A549 (cell line): ENCODE measurements around the gene TGFBR3. TPM values are rescaled to one million over a fixed set of nuclear protein-coding genes. Genes with fewer than 3 reads are reported as not detected.

Experiments
- ATAC-seq, 2 experiments: fragments of 200-7000 bp in 1 of 2; fragments of >200 bp in 1 of 2; cut with Nextera tagmentation in 1 of 2; cut with Tn5 transposase in 1 of 2; 3 replicates each; pipeline versions ENCODE4 v1.8.0 to v1.9.1; 2018 to 2020; ENCODE audit warnings: mild to moderate bottlenecking in 1 of 2, moderate library complexity in 1 of 2
- CTCF ChIA-PET: fragments of 300-600 bp; sonication (Branson Sonifier 250); formaldehyde crosslinking; extraction: SDS; loops from one replicate; lab custom pipeline; 2021; ENCODE audit warnings: antibody characterized with exemption, inconsistent platforms; lab: Yijun Ruan, JAX
- POLR2A ChIA-PET: fragments of 350-600 bp; formaldehyde crosslinking; extraction: SDS; loops from one replicate; lab custom pipeline; 2021; ENCODE audit warnings: antibody characterized with exemption, inconsistent platforms; lab: Yijun Ruan, JAX
- DNase-seq, 2 experiments: peaks; one replicate each; pipeline versions ENCODE4 v3.0.0 to v3.0.0-alpha.2; 2011 to 2016; ENCODE audit warnings: low read depth in 1 of 2, low spot score in 1 of 2
- FAIRE-seq: peaks from 2 replicates; lab custom pipeline; 2011; peaks lifted over from hg19 to GRCh38; lab: Jason Lieb, UNC
- H3K27ac ChIP-seq, 2 experiments: fragments of >200 bp; sonication (Bioruptor Twin); formaldehyde crosslinking; 3 replicates each; pipeline ENCODE4 v1.5.1; 2016 to 2017
- H3K4me1 ChIP-seq: fragments of >200 bp; sonication (Bioruptor Twin); formaldehyde crosslinking; 3 replicates; pipeline ENCODE4 v1.6.1; 2016
- H3K4me2 ChIP-seq: fragments of >200 bp; sonication (Bioruptor Twin); formaldehyde crosslinking; 3 replicates; pipeline ENCODE4 v1.6.1; 2016
- H3K4me3 ChIP-seq: fragments of >200 bp; sonication (Bioruptor Twin); formaldehyde crosslinking; 3 replicates; pipeline ENCODE4 v1.5.1; 2016
- H3K9me3 ChIP-seq: fragments of >200 bp; sonication (Bioruptor Twin); formaldehyde crosslinking; 3 replicates; pipeline ENCODE4 v1.6.1; 2016
- ATOH8 ChIP-seq: fragments of 250-450 bp; sonication (Bioruptor Pico); IDR thresholded peaks from 2 replicates; pipeline ENCODE4 v1.5.0; 2020; ENCODE audit warnings: low read depth, mild to moderate bottlenecking, moderate library complexity
- BHLHE40 ChIP-seq: IDR thresholded peaks from 2 replicates; pipeline ENCODE4 v1.6.1; 2012; ENCODE audit warnings: low read depth, low read length, inconsistent platforms
- CBX2 ChIP-seq: fragments of 200-600 bp; sonication (generic); IDR thresholded peaks from 2 replicates; pipeline ENCODE4 v1.6.1; 2016; ENCODE audit warnings: low read depth, mild to moderate bottlenecking, borderline replicate concordance
- CHD4 ChIP-seq: fragments of 200-600 bp; sonication (generic); IDR thresholded peaks from 2 replicates; pipeline ENCODE4 v1.6.1; 2016; ENCODE audit warnings: antibody characterized with exemption, mild to moderate bottlenecking, borderline replicate concordance
- CTCF ChIP-seq: fragments of >200 bp; sonication (Bioruptor Twin); formaldehyde crosslinking; IDR thresholded peaks from 3 replicates; pipeline ENCODE4 v1.5.1; 2016
- EHMT2 ChIP-seq: fragments of 200-600 bp; sonication (generic); IDR thresholded peaks from 2 replicates; pipeline ENCODE4 v1.6.1; 2016; ENCODE audit warnings: antibody characterized with exemption, low read depth, mild to moderate bottlenecking, moderate library complexity
- ELK1 ChIP-seq: fragments of 150-350 bp; IDR thresholded peaks from 2 replicates; pipeline ENCODE4 v1.6.1; 2014; ENCODE audit warnings: low read depth, mild to moderate bottlenecking, low read length
- EP300 ChIP-seq, 2 experiments: fragments of >200 bp; sonication (Bioruptor Twin); formaldehyde crosslinking; IDR thresholded peaks; 2 replicates in 1 of 2; 3 replicates in 1 of 2; pipeline ENCODE4 v1.6.1; 2016 to 2017
- FOSB ChIP-seq: fragments of 250-450 bp; sonication (Bioruptor Pico); IDR thresholded peaks from 2 replicates; pipeline ENCODE4 v1.5.0; 2020; ENCODE audit warnings: mild to moderate bottlenecking, moderate library complexity
- GATA3 ChIP-seq: IDR thresholded peaks from 2 replicates; pipeline ENCODE4 v1.6.1; 2012; ENCODE audit warnings: borderline replicate concordance
- HDAC2 ChIP-seq: fragments of 200-600 bp; sonication (generic); IDR thresholded peaks from 2 replicates; pipeline ENCODE4 v1.6.1; 2016
- HOXA7 ChIP-seq: fragments of 250-450 bp; sonication (Bioruptor Pico); IDR thresholded peaks from 2 replicates; pipeline ENCODE4 v1.5.0; 2020; ENCODE audit warnings: mild to moderate bottlenecking, moderate library complexity
- HOXB13 ChIP-seq: fragments of 250-450 bp; sonication (Bioruptor Pico); IDR thresholded peaks from 2 replicates; pipeline ENCODE4 v1.5.0; 2020; ENCODE audit warnings: low read depth, mild to moderate bottlenecking, moderate library complexity
- HOXB5 ChIP-seq: fragments of 250-450 bp; sonication (Bioruptor Pico); IDR thresholded peaks from 2 replicates; pipeline ENCODE4 v1.5.0; 2020; ENCODE audit warnings: mild to moderate bottlenecking, moderate library complexity
- MAZ ChIP-seq: fragments of 150-350 bp; IDR thresholded peaks from 2 replicates; pipeline ENCODE4 v1.6.1; 2014; ENCODE audit warnings: antibody characterized with exemption, low read depth, low read length, borderline replicate concordance
- PBX3 ChIP-seq: IDR thresholded peaks from 2 replicates; pipeline ENCODE4 v1.6.1; 2012
- POLR2A ChIP-seq: IDR thresholded peaks from 2 replicates; pipeline ENCODE4 v1.6.1; 2012; ENCODE audit warnings: mild to moderate bottlenecking, low read length
- RARB ChIP-seq: fragments of 250-450 bp; sonication (Bioruptor Pico); IDR thresholded peaks from 2 replicates; pipeline ENCODE4 v1.8.0; 2021; ENCODE audit warnings: mild to moderate bottlenecking, moderate library complexity
- RCOR1 ChIP-seq: fragments of 150-350 bp; IDR thresholded peaks from 2 replicates; pipeline ENCODE4 v1.6.1; 2014; ENCODE audit warnings: antibody characterized with exemption, low read length, low read depth
- WGBS: methylation state at CpG from one replicate; pipeline ENCODE4 v1.1.6; 2017; ENCODE audit errors: missing lambda C conversion rate; 5-methylcytosine and 5-hydroxymethylcytosine counted together
- polyA plus RNA-seq, 4 experiments: library from polyadenylated mRNA; depleted of rRNA in 3 of 4; stranded (reverse); fragments of >200 nt; fragmentation: RNase III in 1 of 4; extraction: RNeasy Plus Mini Kit Qiagen cat#74134 plus additional on column Dnase treatment in 1 of 4; gene quantifications; 2 replicates in 3 of 4; 3 replicates in 1 of 4; pipeline ENCODE4 v1.2.3, GENCODE V29; 2011 to 2017

Gene TGFBR3
- polyA plus RNA-seq, 2 of the 4 experiments (the other 2 are of a cell fraction): 5.0 to 8.9 TPM

GRCh38 chr1:91724231-91724630, 161.7 kb downstream of the TGFBR3 start (continued):
- no peak for TF ChIP-seq CTCF
- TF ChIP-seq, all 56 proteins: peak for 0

- DNase-seq: no peak
- no peak overlapping the region for H3K4me3 ChIP-seq
These were observed 165.9 kb downstream of the TGFBR3 start for GRCh38 chr1:91720044-91720443.

GRCh38 chr1:91718877-91719276, 167.1 kb downstream of the TGFBR3 start:
- ChIA-PET CTCF (no interaction called here), POLR2A (no interaction called here)
- WGBS: 73% methylated on average over 5 of the region's 5 CpGs
- FAIRE-seq (no peak), ATAC-seq (no peak), DNase-seq (no peak)
- no peak overlapping the region for H3K4me2 ChIP-seq
- no peak overlapping the region for H3K27ac ChIP-seq
- TF ChIP-seq BHLHE40 (no peak), ATOH8 (CRISPR knock-in tag) (no peak), RCOR1 (no peak), HOXB13 (CRISPR knock-in tag) (no peak), RARB (CRISPR knock-in tag) (no peak), ELK1 (no peak), POLR2A (no peak), CTCF (no peak), HOXB5 (CRISPR knock-in tag) (no peak), EHMT2 (no peak), GATA3 (no peak), FOSB (CRISPR knock-in tag) (no peak), HOXA7 (no peak), CBX2 (no peak), EP300 (IDR thresholded peaks at IDR 0.05) (no peak), PBX3 (no peak), HDAC2 (no peak)
- no peak overlapping the region for H3K4me3 ChIP-seq
- H3K4me1 ChIP-seq: no peaks in the 10 kb centered on the region
- H3K9me3 ChIP-seq: no peaks in the 10 kb centered on the region

More at GRCh38 chr1:91720044-91720443, 165.9 kb downstream of the TGFBR3 start:
- POLR2A ChIA-PET: no interaction called here
- WGBS: 71% methylated on average over 5 of the region's 5 CpGs
- ATAC-seq: no peak
- FAIRE-seq: no peak
- no peak overlapping the region for H3K27ac ChIP-seq
- H3K4me1 ChIP-seq: no peaks in the 10 kb centered on the region
- H3K9me3 ChIP-seq: no peaks in the 10 kb centered on the region
- no peak overlapping the region for H3K4me2 ChIP-seq
- CTCF ChIA-PET: interaction anchor here (0.7 kb wide), 1 partner anchor 1776 kb away, joined by 3 read pairs; no protein-coding TSS in a partner anchor
- no peak for TF ChIP-seq MAZ
- TF ChIP-seq PBX3: no peak
- TF ChIP-seq CHD4: no peak
- TF ChIP-seq EP300 (IDR thresholded peaks at IDR 0.05): no peak
- no peak for TF ChIP-seq FOSB (CRISPR knock-in tag)
